HepG2 (cell line): ENCODE data around the gene CCR5AS.

ENCODE experiments used
- ERF ChIP-seq: IDR thresholded peaks from 2 replicates; pipeline ENCODE4 v1.6.1; 2018; ENCODE audit warnings: missing biosample characterization, missing genetic modification reagents
- EZH2 ChIP-seq: conservative IDR thresholded peaks from 2 replicates; pipeline ENCODE4 v1.6.1; 2012; ENCODE audit warnings: mild to moderate bottlenecking, low read depth, low read length, moderate library complexity
- KDM5A ChIP-seq: fragments of 200-600 bp; sonication (generic); IDR thresholded peaks from 2 replicates; pipeline ENCODE4 v1.7.0; 2018; ENCODE audit warnings: antibody characterized with exemption, mild to moderate bottlenecking, low read length, borderline replicate concordance
- NR1H2 ChIP-seq: sonication (generic); formaldehyde crosslinking; IDR thresholded peaks from 2 replicates; pipeline ENCODE4 v1.8.1; 2022; ENCODE audit warnings: low read depth, missing genetic modification reagents, borderline replicate concordance
- POLR2A ChIP-seq, 2 experiments: IDR thresholded peaks; 2 replicates each; pipeline ENCODE4 v1.6.1; 2011; ENCODE audit warnings: low read depth in 2 of 2, low read length in 2 of 2, mild to moderate bottlenecking in 1 of 2, moderate library complexity in 1 of 2; ENCODE audit not compliant: insufficient read depth in 1 of 2
- REXO4 ChIP-seq: sonication (generic); formaldehyde crosslinking; IDR thresholded peaks from 2 replicates; pipeline ENCODE4 v1.8.0; 2022; ENCODE audit warnings: missing genetic modification reagents, mild to moderate bottlenecking, borderline replicate concordance

- TF ChIP-seq ERF (CRISPR knock-in tag) (no peak), KDM5A (no peak), POLR2A (IDR thresholded peaks at IDR 0.05; ENCODE audit: insufficient read depth in 1 of 2, low read depth in 2 of 2, low read length in 2 of 2) (no peak), NR1H2 (CRISPR knock-in tag) (no peak), EZH2 (no peak), REXO4 (CRISPR knock-in tag) (no peak)
Measured at GRCh38 chr3:46350262-46350565, 56.7 kb downstream of the CCR5AS start.
